ENCODE data around the gene NOC4L. TPM values are rescaled to one million over a fixed set of nuclear protein-coding genes. Genes with fewer than 3 reads are reported as not detected.

The NOC4L gene
- total and polyA plus RNA-seq, 2 donors (not counting 3 experiments of a cell fraction or from before 2014, with no cell fraction given), result 19.4 to 29.4 TPM

DNA sequence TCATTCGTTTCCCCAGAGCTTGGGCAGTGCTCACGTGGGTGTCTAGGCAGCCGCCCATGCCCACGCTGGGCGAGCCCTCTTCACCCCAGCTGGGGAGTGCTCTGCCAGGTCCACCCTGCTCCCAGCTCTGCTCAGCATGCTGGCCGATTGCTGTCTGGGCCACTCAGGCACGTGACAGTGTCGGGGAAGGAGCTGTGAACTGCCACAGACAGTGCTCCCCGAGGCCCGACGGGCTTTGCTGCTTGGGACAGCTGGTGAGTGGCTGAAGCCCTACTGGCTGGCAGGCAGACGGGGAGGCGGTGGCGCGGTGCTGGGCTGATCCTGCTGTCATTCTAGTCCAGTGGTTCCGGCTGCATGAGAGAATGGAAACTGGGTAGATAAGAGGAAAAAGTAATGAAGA lies 15.8 kb downstream of the NOC4L start:
- BruUV-seq (replicated peaks), result no TSS peak
- no peak overlapping the region for H3K9ac ChIP-seq (replicated peaks; ENCODE audit: extremely low read depth, insufficient read depth, low read length)
- H3K27me3 ChIP-seq (ENCODE audit: control insufficient read depth in 2 of 2, insufficient read depth in 2 of 2, low read length in 2 of 2), result no peaks in the 10 kb centered on the region
- no peak for TF ChIP-seq POLR2A (IDR thresholded peaks at IDR 0.05; ENCODE audit: low read depth, low read length)
- TF ChIP-seq POLR2AphosphoS5 (IDR thresholded peaks at IDR 0.05; ENCODE audit: insufficient read depth, low read depth, low read length), result no peak
- no peak for TF ChIP-seq GATA2 (IDR thresholded peaks at IDR 0.05; ENCODE audit: insufficient read depth, insufficient read length, low read depth, low read length)
- TF ChIP-seq, protein P1, sequence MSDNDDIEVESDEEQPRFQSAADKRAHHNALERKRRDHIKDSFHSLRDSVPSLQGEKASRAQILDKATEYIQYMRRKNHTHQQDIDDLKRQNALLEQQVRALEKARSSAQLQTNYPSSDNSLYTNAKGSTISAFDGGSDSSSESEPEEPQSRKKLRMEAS (IDR thresholded peaks at IDR 0.05; ENCODE audit: insufficient read depth, insufficient read length), result no peak
- no peaks in the 10 kb centered on the region for H3K9me3 ChIP-seq (replicated peaks; ENCODE audit: control insufficient read depth, insufficient read depth, low read length)
- POLR2A ChIA-PET, result no interaction called here
- no peak overlapping the region for H2AFZ ChIP-seq (ENCODE audit: low read depth, low read length)
- H3K4me2 ChIP-seq (ENCODE audit: insufficient read depth, low read length), result no peak overlapping the region
- intact Hi-C loops (cut with micrococcal nuclease) (no loop called here), dilution Hi-C loops (cut with MboI; ENCODE audit: extremely low pct_ligation_motif_present, low sequenced_read_pairs) (no loop called here)
- H3K4me1 ChIP-seq (ENCODE audit: control insufficient read depth, extremely low read depth, insufficient read depth, low read length), result no peaks in the 10 kb centered on the region
- H3K9me1 ChIP-seq (replicated peaks; ENCODE audit: control insufficient read depth, extremely low read depth, insufficient read depth, low read length), result no peaks in the 10 kb centered on the region
- CTCF ChIA-PET, result interaction anchor here (1.2 to 1.5 kb wide), 2 partner anchors 254 to 455 kb away, joined by 4 to 9 read pairs; no protein-coding TSS in a partner anchor
- peaks cover 0 to 2% of the 10 kb centered on the region in 2 experiments for H3K36me3 ChIP-seq (ENCODE audit: control insufficient read depth in 2 of 2, extremely low read depth in 1 of 2, insufficient read depth in 2 of 2, low read length in 2 of 2)
- H3K27ac ChIP-seq (ENCODE audit: insufficient read depth, low read depth, low read length), result no peak overlapping the region
- H4K20me1 ChIP-seq (replicated peaks; ENCODE audit: control insufficient read depth, extremely low read depth, insufficient read depth, low read length), result no peaks in the 10 kb centered on the region
- DNase-seq (ENCODE audit: low read depth, low spot score) (no peak), FAIRE-seq (no peak)
- no peaks in the 10 kb centered on the region for H3K79me2 ChIP-seq (ENCODE audit: control insufficient read depth, insufficient read depth, low read length)
- H3K4me3 ChIP-seq (replicated peaks in 1 of 3; ENCODE audit: insufficient read depth in 1 of 3, low read depth in 1 of 3, low read length in 3 of 3), result no peak overlapping the region

DNA sequence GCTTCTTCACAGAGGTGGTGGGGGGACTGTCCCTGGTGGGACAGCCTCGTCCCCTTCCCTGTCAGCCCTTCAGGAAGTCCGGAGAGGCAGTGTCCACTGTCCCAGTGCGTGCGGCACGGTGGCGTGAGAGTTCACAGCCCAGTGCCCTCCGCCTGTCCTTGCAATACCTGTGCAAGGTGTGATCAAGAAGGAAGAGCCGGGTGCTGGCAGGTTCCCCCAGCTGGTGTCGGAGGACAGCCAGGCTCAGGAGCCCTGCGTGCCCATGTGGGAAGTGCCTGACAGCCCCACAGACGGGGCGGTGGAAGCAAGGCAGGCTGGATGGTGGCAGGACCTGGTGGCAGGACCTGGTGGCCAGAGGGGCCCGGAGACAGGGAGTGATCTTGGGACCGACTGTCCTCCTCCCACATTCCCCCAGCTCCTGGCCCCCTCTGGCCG lies 16.4 kb downstream of the NOC4L start:
- Histone ChIP-seq H3K9ac (replicated peaks; ENCODE audit: extremely low read depth, insufficient read depth, low read length) (no peak overlapping the region), H3K27ac (ENCODE audit: insufficient read depth, low read depth, low read length) (no peak overlapping the region), H2AFZ (ENCODE audit: low read depth, low read length) (no peak overlapping the region), H3K9me3 (replicated peaks; ENCODE audit: control insufficient read depth, insufficient read depth, low read length) (no peaks in the 10 kb centered on the region), H3K36me3 (ENCODE audit: control insufficient read depth in 2 of 2, extremely low read depth in 1 of 2, insufficient read depth in 2 of 2, low read length in 2 of 2) (peaks cover 0 to 2% of the 10 kb centered on the region in 2 experiments), H3K4me2 (ENCODE audit: insufficient read depth, low read length) (no peak overlapping the region), H3K27me3 (ENCODE audit: control insufficient read depth in 2 of 2, insufficient read depth in 2 of 2, low read length in 2 of 2) (no peaks in the 10 kb centered on the region), H3K4me1 (ENCODE audit: control insufficient read depth, extremely low read depth, insufficient read depth, low read length) (no peaks in the 10 kb centered on the region), H3K79me2 (ENCODE audit: control insufficient read depth, insufficient read depth, low read length) (no peaks in the 10 kb centered on the region), H3K9me1 (replicated peaks; ENCODE audit: control insufficient read depth, extremely low read depth, insufficient read depth, low read length) (no peaks in the 10 kb centered on the region), H4K20me1 (replicated peaks; ENCODE audit: control insufficient read depth, extremely low read depth, insufficient read depth, low read length) (no peaks in the 10 kb centered on the region), H3K4me3 (replicated peaks in 1 of 3; ENCODE audit: insufficient read depth in 1 of 3, low read depth in 1 of 3, low read length in 3 of 3) (no peak overlapping the region)
- DNase-seq (ENCODE audit: low read depth, low spot score) (no peak), FAIRE-seq (no peak)
- TF ChIP-seq FOS (IDR thresholded peaks at IDR 0.05; ENCODE audit: borderline replicate concordance, insufficient read depth, low read length), result no peak
- TF ChIP-seq MYC (IDR thresholded peaks at IDR 0.05; ENCODE audit: low read depth, low read length), result no peak
- TF ChIP-seq POLR2A (IDR thresholded peaks at IDR 0.05; ENCODE audit: low read depth, low read length), result no peak
- TF ChIP-seq POLR2AphosphoS5 (IDR thresholded peaks at IDR 0.05; ENCODE audit: insufficient read depth, low read depth, low read length), result no peak
- TF ChIP-seq GATA2 (IDR thresholded peaks at IDR 0.05; ENCODE audit: insufficient read depth, insufficient read length, low read depth, low read length), result no peak
- no peak for TF ChIP-seq JUN (IDR thresholded peaks at IDR 0.05; ENCODE audit: borderline replicate concordance, insufficient read depth, insufficient read length, low read depth)
- TF ChIP-seq, protein P2, sequence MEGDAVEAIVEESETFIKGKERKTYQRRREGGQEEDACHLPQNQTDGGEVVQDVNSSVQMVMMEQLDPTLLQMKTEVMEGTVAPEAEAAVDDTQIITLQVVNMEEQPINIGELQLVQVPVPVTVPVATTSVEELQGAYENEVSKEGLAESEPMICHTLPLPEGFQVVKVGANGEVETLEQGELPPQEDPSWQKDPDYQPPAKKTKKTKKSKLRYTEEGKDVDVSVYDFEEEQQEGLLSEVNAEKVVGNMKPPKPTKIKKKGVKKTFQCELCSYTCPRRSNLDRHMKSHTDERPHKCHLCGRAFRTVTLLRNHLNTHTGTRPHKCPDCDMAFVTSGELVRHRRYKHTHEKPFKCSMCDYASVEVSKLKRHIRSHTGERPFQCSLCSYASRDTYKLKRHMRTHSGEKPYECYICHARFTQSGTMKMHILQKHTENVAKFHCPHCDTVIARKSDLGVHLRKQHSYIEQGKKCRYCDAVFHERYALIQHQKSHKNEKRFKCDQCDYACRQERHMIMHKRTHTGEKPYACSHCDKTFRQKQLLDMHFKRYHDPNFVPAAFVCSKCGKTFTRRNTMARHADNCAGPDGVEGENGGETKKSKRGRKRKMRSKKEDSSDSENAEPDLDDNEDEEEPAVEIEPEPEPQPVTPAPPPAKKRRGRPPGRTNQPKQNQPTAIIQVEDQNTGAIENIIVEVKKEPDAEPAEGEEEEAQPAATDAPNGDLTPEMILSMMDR (IDR thresholded peaks at IDR 0.05; ENCODE audit: extremely low read depth in 1 of 2, insufficient read depth in 1 of 2, low read depth in 1 of 2, low read length in 2 of 2), result no peak
- TF ChIP-seq, protein P1 (IDR thresholded peaks at IDR 0.05; ENCODE audit: insufficient read depth, insufficient read length), result no peak
- no peak for TF ChIP-seq EZH2 (IDR thresholded peaks at IDR 0.05; ENCODE audit: borderline replicate concordance, low read depth, low read length, severe bottlenecking)
- BruUV-seq (replicated peaks), result no TSS peak
- intact Hi-C loops (cut with micrococcal nuclease) (no loop called here), dilution Hi-C loops (cut with MboI; ENCODE audit: extremely low pct_ligation_motif_present, low sequenced_read_pairs) (no loop called here)
- CTCF ChIA-PET, result interaction anchor here (1.2 to 1.5 kb wide), 2 partner anchors 253 to 454 kb away, joined by 4 to 9 read pairs; no protein-coding TSS in a partner anchor
- POLR2A ChIA-PET, result no interaction called here
